ENCODE measurements around the gene NCAM1. TPM values are rescaled to one million over a fixed set of nuclear protein-coding genes. Genes with fewer than 3 reads are reported as not detected.

The NCAM1 gene
- total and polyA plus RNA-seq, 2 of the 13 experiments (the other 11 are each of a cell fraction or from before 2014, with no cell fraction given) = 0.05 TPM; not detected in 1

DNA sequence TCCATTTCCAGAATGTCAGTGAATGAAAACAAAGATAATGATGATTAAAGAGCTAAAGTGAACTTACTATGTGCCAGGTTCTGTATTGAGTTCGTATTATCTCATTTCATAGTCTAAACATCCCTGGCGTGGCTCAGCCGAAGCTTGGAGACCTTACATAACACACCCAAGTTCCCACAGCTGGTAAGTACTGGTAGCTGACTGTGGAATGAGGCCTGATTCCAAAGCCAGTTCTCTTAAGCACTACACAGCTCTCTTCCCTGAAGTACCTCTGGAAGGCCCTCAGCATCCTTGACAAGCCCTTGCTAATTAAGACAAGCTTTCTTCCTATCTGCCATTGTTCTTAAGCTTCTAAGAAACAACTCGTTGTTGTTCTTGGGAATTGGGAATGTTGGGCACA is 28.6 kb upstream of the NCAM1 start:
- H3K36me3 ChIP-seq (replicated peaks in 1 of 2; ENCODE audit: control insufficient read depth in 1 of 2, insufficient read depth in 2 of 2, low read length in 2 of 2) = no peaks in the 10 kb centered on the region
- ChIA-PET POLR2A (no interaction called here), CTCF (ENCODE audit: low intra/inter-chr PET ratio, low total read pairs) (no interaction called here)
- in situ Hi-C loops (cut with HindIII; ENCODE audit: extremely low pct_ligation_motif_present, low pct_unique_long_range_greater_than_20kb) = no loop called here
- H3K27me3 ChIP-seq (ENCODE audit: control insufficient read depth in 1 of 2, insufficient read depth in 2 of 2, low read length in 2 of 2) = no peaks in the 10 kb centered on the region
- H3K4me1 ChIP-seq (ENCODE audit: insufficient read depth, low read length) = no peaks in the 10 kb centered on the region
- intact Hi-C loops (cut with micrococcal nuclease; ENCODE audit: unreplicated experiment) = no loop called here
- 32% methylated on average over 4 of the region's 4 CpGs for WGBS (ENCODE audit: low lambda C conversion rate)
- no peak for FAIRE-seq
- no peak for ATAC-seq
- no peak for DNase-seq (ENCODE audit: low spot score)
- H3K9me3 ChIP-seq (ENCODE audit: low read length) = no peaks in the 10 kb centered on the region
- TF ChIP-seq ZNF773 (CRISPR knock-in tag; IDR thresholded peaks at IDR 0.05; ENCODE audit: borderline replicate concordance) = no peak
- TF ChIP-seq ZNF703 (CRISPR knock-in tag; IDR thresholded peaks at IDR 0.05; ENCODE audit: borderline replicate concordance) = no peak
- H3K4me3 ChIP-seq (replicated peaks in 1 of 3; ENCODE audit: insufficient read depth in 1 of 3, low read depth in 2 of 3, low read length in 3 of 3) = no peak overlapping the region
- no peaks in the 10 kb centered on the region for H3K79me2 ChIP-seq (ENCODE audit: insufficient read depth, low read length)
- no peak overlapping the region for H2AFZ ChIP-seq (ENCODE audit: low read length)
- H3K27ac ChIP-seq (ENCODE audit: extremely low read length, insufficient read depth, low read length) = no peak overlapping the region
- no peaks in the 10 kb centered on the region for H4K20me1 ChIP-seq (ENCODE audit: insufficient read depth, low read length)
- no TSS peak for BruUV-seq (replicated peaks)
- H3K9ac ChIP-seq (ENCODE audit: insufficient read depth, low read depth, low read length) = no peak overlapping the region
- no peak overlapping the region for H3K4me2 ChIP-seq (ENCODE audit: low read depth, low read length)

DNA sequence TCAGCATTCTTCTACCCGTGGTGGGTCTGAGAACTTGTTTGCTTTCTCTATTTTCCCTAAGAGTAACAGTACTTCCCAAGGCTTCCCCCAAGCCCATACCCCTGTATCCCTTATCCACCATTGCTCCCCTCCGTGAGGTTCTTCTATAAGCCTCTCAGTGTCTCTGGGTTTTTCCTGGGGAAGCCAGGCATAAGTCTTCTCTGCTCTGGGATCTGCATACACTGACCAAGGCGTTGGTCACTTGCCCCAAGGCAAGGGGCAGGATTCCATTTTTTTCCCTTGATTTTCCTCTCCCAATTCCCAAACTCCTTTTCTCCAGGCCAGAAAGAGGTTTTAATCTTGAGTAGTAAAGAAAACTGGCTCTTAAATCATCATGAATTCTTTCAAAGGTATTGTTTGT is 27.2 kb upstream of the NCAM1 start:
- ATAC-seq (no peak), FAIRE-seq (no peak), DNase-seq (ENCODE audit: low spot score) (no peak)
- 0% methylated on average over 3 of the region's 3 CpGs for WGBS (ENCODE audit: low lambda C conversion rate)
- H3K27me3 ChIP-seq (ENCODE audit: control insufficient read depth in 1 of 2, insufficient read depth in 2 of 2, low read length in 2 of 2) = no peaks in the 10 kb centered on the region; a peak in 1 of 5 replicates
- ChIA-PET POLR2A (no interaction called here), CTCF (ENCODE audit: low intra/inter-chr PET ratio, low total read pairs) (no interaction called here)
- no peaks in the 10 kb centered on the region for H4K20me1 ChIP-seq (ENCODE audit: insufficient read depth, low read length)
- H3K79me2 ChIP-seq (ENCODE audit: insufficient read depth, low read length) = no peaks in the 10 kb centered on the region
- H3K27ac ChIP-seq (ENCODE audit: extremely low read length, insufficient read depth, low read length) = no peak overlapping the region
- no peak overlapping the region for H3K4me2 ChIP-seq (ENCODE audit: low read depth, low read length)
- no TSS peak for BruUV-seq (replicated peaks)
- in situ Hi-C loops (cut with HindIII; ENCODE audit: extremely low pct_ligation_motif_present, low pct_unique_long_range_greater_than_20kb) (no loop called here), intact Hi-C loops (cut with micrococcal nuclease; ENCODE audit: unreplicated experiment) (no loop called here)
- no peaks in the 10 kb centered on the region for H3K4me1 ChIP-seq (ENCODE audit: insufficient read depth, low read length)
- H3K9ac ChIP-seq (ENCODE audit: insufficient read depth, low read depth, low read length) = no peak overlapping the region
- no peak overlapping the region for H2AFZ ChIP-seq (ENCODE audit: low read length)
- no peaks in the 10 kb centered on the region for H3K9me3 ChIP-seq (ENCODE audit: low read length)
- H3K36me3 ChIP-seq (replicated peaks in 1 of 2; ENCODE audit: control insufficient read depth in 1 of 2, insufficient read depth in 2 of 2, low read length in 2 of 2) = no peaks in the 10 kb centered on the region
- H3K4me3 ChIP-seq (replicated peaks in 1 of 3; ENCODE audit: insufficient read depth in 1 of 3, low read depth in 2 of 3, low read length in 3 of 3) = no peak overlapping the region
- no peak for TF ChIP-seq MED8 (CRISPR knock-in tag; IDR thresholded peaks at IDR 0.05; ENCODE audit: insufficient replicate concordance)
- no peak for TF ChIP-seq MEIS2 (CRISPR knock-in tag; IDR thresholded peaks at IDR 0.05)
- no peak for TF ChIP-seq ZNF768 (CRISPR knock-in tag; IDR thresholded peaks at IDR 0.05)
- TF ChIP-seq HMG20B (CRISPR knock-in tag; conservative IDR thresholded peaks at IDR 0.05) = no peak
- no peak for TF ChIP-seq ZBTB7A (CRISPR knock-in tag; IDR thresholded peaks at IDR 0.05)
- TF ChIP-seq NCOA2 (CRISPR knock-in tag; IDR thresholded peaks at IDR 0.05) = no peak
- no peak for TF ChIP-seq NCOR1 (IDR thresholded peaks at IDR 0.05; ENCODE audit: borderline replicate concordance, low read length)
- TF ChIP-seq, protein P1, sequence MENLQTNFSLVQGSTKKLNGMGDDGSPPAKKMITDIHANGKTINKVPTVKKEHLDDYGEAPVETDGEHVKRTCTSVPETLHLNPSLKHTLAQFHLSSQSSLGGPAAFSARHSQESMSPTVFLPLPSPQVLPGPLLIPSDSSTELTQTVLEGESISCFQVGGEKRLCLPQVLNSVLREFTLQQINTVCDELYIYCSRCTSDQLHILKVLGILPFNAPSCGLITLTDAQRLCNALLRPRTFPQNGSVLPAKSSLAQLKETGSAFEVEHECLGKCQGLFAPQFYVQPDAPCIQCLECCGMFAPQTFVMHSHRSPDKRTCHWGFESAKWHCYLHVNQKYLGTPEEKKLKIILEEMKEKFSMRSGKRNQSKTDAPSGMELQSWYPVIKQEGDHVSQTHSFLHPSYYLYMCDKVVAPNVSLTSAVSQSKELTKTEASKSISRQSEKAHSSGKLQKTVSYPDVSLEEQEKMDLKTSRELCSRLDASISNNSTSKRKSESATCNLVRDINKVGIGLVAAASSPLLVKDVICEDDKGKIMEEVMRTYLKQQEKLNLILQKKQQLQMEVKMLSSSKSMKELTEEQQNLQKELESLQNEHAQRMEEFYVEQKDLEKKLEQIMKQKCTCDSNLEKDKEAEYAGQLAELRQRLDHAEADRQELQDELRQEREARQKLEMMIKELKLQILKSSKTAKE (CRISPR knock-in tag; IDR thresholded peaks at IDR 0.05; ENCODE audit: borderline replicate concordance) = no peak
- TF ChIP-seq, protein P2, sequence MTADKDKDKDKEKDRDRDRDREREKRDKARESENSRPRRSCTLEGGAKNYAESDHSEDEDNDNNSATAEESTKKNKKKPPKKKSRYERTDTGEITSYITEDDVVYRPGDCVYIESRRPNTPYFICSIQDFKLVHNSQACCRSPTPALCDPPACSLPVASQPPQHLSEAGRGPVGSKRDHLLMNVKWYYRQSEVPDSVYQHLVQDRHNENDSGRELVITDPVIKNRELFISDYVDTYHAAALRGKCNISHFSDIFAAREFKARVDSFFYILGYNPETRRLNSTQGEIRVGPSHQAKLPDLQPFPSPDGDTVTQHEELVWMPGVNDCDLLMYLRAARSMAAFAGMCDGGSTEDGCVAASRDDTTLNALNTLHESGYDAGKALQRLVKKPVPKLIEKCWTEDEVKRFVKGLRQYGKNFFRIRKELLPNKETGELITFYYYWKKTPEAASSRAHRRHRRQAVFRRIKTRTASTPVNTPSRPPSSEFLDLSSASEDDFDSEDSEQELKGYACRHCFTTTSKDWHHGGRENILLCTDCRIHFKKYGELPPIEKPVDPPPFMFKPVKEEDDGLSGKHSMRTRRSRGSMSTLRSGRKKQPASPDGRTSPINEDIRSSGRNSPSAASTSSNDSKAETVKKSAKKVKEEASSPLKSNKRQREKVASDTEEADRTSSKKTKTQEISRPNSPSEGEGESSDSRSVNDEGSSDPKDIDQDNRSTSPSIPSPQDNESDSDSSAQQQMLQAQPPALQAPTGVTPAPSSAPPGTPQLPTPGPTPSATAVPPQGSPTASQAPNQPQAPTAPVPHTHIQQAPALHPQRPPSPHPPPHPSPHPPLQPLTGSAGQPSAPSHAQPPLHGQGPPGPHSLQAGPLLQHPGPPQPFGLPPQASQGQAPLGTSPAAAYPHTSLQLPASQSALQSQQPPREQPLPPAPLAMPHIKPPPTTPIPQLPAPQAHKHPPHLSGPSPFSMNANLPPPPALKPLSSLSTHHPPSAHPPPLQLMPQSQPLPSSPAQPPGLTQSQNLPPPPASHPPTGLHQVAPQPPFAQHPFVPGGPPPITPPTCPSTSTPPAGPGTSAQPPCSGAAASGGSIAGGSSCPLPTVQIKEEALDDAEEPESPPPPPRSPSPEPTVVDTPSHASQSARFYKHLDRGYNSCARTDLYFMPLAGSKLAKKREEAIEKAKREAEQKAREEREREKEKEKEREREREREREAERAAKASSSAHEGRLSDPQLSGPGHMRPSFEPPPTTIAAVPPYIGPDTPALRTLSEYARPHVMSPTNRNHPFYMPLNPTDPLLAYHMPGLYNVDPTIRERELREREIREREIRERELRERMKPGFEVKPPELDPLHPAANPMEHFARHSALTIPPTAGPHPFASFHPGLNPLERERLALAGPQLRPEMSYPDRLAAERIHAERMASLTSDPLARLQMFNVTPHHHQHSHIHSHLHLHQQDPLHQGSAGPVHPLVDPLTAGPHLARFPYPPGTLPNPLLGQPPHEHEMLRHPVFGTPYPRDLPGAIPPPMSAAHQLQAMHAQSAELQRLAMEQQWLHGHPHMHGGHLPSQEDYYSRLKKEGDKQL (CRISPR knock-in tag; IDR thresholded peaks at IDR 0.05; ENCODE audit: low read depth) = no peak
- no peak for TF ChIP-seq BRD4 (CRISPR knock-in tag; IDR thresholded peaks at IDR 0.05)
